Mammary epithelial cell (primary cell): ENCODE measurements around the gene PLS1.
"Not testable (repeated sequence)": the region's sequence is repeated elsewhere in the genome, so short reads cannot be mapped to it uniquely, and the experiment has no call there.

Experiments
- CTCF ChIP-seq, 2 donors: IDR thresholded peaks in 1 of 2; conservative IDR thresholded peaks in 1 of 2; 2 replicates each; pipeline ENCODE4 v1.5.1; 2011 to 2012; ENCODE audit warnings: inconsistent platforms in 2 of 2, low read length in 2 of 2, mild to moderate bottlenecking in 2 of 2, control low read depth in 1 of 2, low read depth in 1 of 2; ENCODE audit not compliant: insufficient read depth in 1 of 2; ENCODE audit errors: extremely low read depth in 1 of 2
- EZH2 ChIP-seq: IDR thresholded peaks from 2 replicates; pipeline ENCODE4 v1.6.1; 2012; ENCODE audit warnings: low read length, inconsistent platforms, borderline replicate concordance

- TF ChIP-seq CTCF (conservative IDR thresholded peaks at IDR 0.05 in 1 of 2, IDR thresholded peaks at IDR 0.05 in 1 of 2; ENCODE audit: extremely low read depth in 1 of 2, insufficient read depth in 1 of 2, low read depth in 1 of 2, low read length in 2 of 2); EZH2: not testable (repeated sequence)
Observed at GRCh38 chr3:142574223-142574622, 22.0 kb upstream of the PLS1 start.
